SKM-1 (cell line): ENCODE results near the gene CCL24.
"Not testable (repeated sequence)": the region's sequence is repeated elsewhere in the genome, so short reads cannot be mapped to it uniquely, and the experiment has no call there.

Experiments
- DNase-seq: peaks from one replicate; lab custom pipeline; 2025; ENCODE audit not compliant: unreplicated experiment; lab: John Stamatoyannopoulos, UW

CCL24 gene

GRCh38 chr7:75788154-75788847 lies 25.3 kb downstream of the CCL24 start:
- DNase-seq, result not testable (repeated sequence)

GRCh38 chr7:75783058-75783457 lies 30.5 kb downstream of the CCL24 start:
- DNase-seq, result not testable (repeated sequence)

- not testable (repeated sequence) for DNase-seq
Observed at GRCh38 chr7:75780647-75781273, 32.8 kb downstream of the CCL24 start.

- not testable (repeated sequence) for DNase-seq
Observed at GRCh38 chr7:75779516-75779915, 34.1 kb downstream of the CCL24 start.

- DNase-seq, result not testable (repeated sequence)
Observed at GRCh38 chr7:75779035-75779434, 34.6 kb downstream of the CCL24 start.

GRCh38 chr7:75776295-75776971 lies 37.2 kb downstream of the CCL24 start:
- no peak for DNase-seq

GRCh38 chr7:75773958-75774357 lies 39.6 kb downstream of the CCL24 start:
- DNase-seq, result not testable (repeated sequence)

- DNase-seq, result no peak
Observed at GRCh38 chr7:75772081-75773077, 41.2 kb downstream of the CCL24 start, which contains the start of gene CCL26. Gene CCL26, minus strand, starts transcription at chr7:75772211. Its CDS starts 35 bp downstream, at chr7:75772176.

GRCh38 chr7:75771224-75771623 lies 42.4 kb downstream of the CCL24 start:
- DNase-seq, result no peak

GRCh38 chr7:75762350-75762917 lies 51.2 kb downstream of the CCL24 start:
- peak; percentile 75 for DNase-seq

- DNase-seq, result not testable (repeated sequence)
Observed at GRCh38 chr7:75761801-75762200, 51.8 kb downstream of the CCL24 start.
